ENCODE results near the gene MDFIC.

MDFIC gene

DNA sequence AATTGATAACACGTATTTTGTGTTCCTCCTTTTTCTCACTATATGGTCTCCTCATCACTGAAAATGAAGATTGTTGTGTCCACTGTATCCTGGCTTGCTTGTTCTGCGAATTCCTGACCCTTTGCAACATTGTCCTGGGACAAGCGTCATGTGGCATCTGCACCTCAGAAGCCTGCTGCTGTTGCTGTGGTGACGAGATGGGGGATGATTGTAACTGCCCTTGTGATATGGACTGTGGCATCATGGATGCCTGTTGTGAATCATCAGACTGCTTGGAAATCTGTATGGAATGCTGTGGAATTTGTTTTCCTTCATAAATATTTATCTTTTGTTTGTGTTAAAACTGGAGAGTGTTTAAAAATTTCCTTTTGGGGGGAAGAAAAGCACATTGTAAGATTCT lies 93.7 kb downstream of the MDFIC start:
- peaks cover 0 to 5% of the 10 kb centered on the region in 2 donors for H3K36me3 ChIP-seq (ENCODE audit: control insufficient read depth in 1 of 2, insufficient read depth in 2 of 2, low read length in 2 of 2)
- H3K4me1 ChIP-seq (ENCODE audit: control insufficient read depth in 1 of 2, insufficient read depth in 2 of 2, low read length in 2 of 2): no peaks in the 10 kb centered on the region
- no peaks in the 10 kb centered on the region for H3K27me3 ChIP-seq (ENCODE audit: low read depth, low read length)
- H3K4me3 ChIP-seq (ENCODE audit: low read depth in 1 of 2, low read length in 2 of 2): no peak overlapping the region
- H3K9me3 ChIP-seq (ENCODE audit: control insufficient read depth in 1 of 2, low read length in 2 of 2): no peaks in the 10 kb centered on the region
- no peak overlapping the region for H3K27ac ChIP-seq (ENCODE audit: low read length)

DNA sequence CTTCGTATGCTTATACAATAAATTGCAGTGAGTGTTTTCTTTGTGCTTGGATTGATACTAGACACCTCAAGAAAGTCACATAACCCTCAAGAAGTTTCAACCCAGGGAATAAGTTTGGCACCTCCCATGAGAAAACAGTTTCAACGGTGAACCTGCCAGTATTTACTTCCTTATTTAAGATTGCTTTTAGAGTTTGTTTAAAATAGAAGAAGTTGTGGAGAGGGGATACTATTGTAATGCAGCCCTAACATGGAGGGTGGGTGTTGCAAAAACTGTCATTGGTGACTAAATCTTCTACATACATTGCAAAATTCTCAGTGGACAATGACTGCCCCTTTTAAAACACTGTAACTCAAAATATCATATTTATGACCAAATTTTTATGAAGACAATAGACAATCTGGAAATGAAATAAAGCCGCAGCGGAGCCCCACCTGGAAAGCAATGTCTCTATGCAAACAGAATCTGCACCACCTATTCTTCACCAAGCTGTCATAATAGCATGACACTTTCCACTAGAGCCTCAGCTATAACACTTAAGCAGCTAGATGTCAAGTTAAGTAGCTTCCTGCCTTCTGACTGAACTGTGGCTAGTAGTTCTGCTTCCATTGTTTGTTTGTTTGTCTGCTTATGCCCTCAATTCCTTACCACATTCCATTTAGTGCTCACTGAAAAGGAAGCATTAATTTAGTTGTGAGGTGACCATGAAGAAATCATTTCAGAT lies 98.2 kb downstream of the MDFIC start:
- Histone ChIP-seq H3K4me3 (ENCODE audit: low read depth in 1 of 2, low read length in 2 of 2) (no peak overlapping the region), H3K27me3 (ENCODE audit: low read depth, low read length) (no peaks in the 10 kb centered on the region), H3K4me1 (ENCODE audit: control insufficient read depth in 1 of 2, insufficient read depth in 2 of 2, low read length in 2 of 2) (no peaks in the 10 kb centered on the region), H3K36me3 (ENCODE audit: control insufficient read depth in 1 of 2, insufficient read depth in 2 of 2, low read length in 2 of 2) (peaks cover 0 to 5% of the 10 kb centered on the region in 2 donors), H3K27ac (ENCODE audit: low read length) (no peak overlapping the region), H3K9me3 (ENCODE audit: control insufficient read depth in 1 of 2, low read length in 2 of 2) (no peaks in the 10 kb centered on the region)

DNA sequence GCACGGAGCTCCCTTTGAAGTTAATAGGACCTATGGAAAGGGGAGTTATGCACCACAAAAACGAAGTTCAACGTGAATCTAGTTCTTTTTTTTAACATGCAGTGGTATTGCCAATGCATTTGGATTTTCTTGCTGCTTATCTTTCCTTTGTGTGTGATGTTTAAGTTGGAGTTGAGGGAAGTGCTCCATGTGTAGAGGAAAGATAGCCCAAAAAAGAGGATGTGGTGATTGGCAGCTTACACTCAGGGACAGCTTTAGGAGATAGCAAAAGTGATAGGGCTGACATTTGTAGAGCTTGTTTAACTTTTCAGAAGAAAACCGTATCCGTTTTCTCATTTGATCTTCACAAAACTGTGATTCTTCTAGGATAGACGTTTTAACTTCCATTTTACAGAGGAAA lies 101.3 kb downstream of the MDFIC start:
- H3K4me1 ChIP-seq (ENCODE audit: control insufficient read depth in 1 of 2, insufficient read depth in 2 of 2, low read length in 2 of 2): no peaks in the 10 kb centered on the region
- H3K4me3 ChIP-seq (ENCODE audit: low read depth in 1 of 2, low read length in 2 of 2): no peak overlapping the region
- H3K9me3 ChIP-seq (ENCODE audit: control insufficient read depth in 1 of 2, low read length in 2 of 2): no peaks in the 10 kb centered on the region
- no peaks in the 10 kb centered on the region for H3K27me3 ChIP-seq (ENCODE audit: low read depth, low read length)
- H3K36me3 ChIP-seq (ENCODE audit: control insufficient read depth in 1 of 2, insufficient read depth in 2 of 2, low read length in 2 of 2): no peaks in the 10 kb centered on the region
- H3K27ac ChIP-seq (ENCODE audit: low read length): no peak overlapping the region

DNA sequence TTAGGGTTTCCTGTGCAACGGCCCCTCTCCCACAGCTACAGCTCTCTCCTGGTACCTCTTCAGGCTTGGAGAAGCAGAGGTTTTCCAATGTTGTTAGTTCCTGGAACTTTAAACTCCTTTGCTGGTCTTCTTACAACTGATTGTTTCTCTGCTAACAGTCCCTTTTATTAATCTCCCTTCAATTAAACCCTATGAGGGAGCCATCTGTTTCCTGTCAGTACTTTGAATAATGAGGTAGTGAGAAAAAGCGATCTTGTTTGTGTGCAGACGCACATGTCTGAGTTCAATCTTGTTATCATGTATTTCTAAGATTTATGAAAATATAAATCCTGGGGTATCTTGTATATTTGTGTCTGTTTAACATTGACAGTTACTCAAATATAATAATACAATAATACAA lies 102.4 kb downstream of the MDFIC start:
- no peak overlapping the region for H3K4me3 ChIP-seq (ENCODE audit: low read depth in 1 of 2, low read length in 2 of 2)
- H3K27me3 ChIP-seq (ENCODE audit: low read depth, low read length): no peaks in the 10 kb centered on the region
- no peak overlapping the region for H3K27ac ChIP-seq (ENCODE audit: low read length)
- no peaks in the 10 kb centered on the region for H3K36me3 ChIP-seq (ENCODE audit: control insufficient read depth in 1 of 2, insufficient read depth in 2 of 2, low read length in 2 of 2)
- H3K9me3 ChIP-seq (ENCODE audit: control insufficient read depth in 1 of 2, low read length in 2 of 2): no peaks in the 10 kb centered on the region
- no peaks in the 10 kb centered on the region for H3K4me1 ChIP-seq (ENCODE audit: control insufficient read depth in 1 of 2, insufficient read depth in 2 of 2, low read length in 2 of 2)

DNA sequence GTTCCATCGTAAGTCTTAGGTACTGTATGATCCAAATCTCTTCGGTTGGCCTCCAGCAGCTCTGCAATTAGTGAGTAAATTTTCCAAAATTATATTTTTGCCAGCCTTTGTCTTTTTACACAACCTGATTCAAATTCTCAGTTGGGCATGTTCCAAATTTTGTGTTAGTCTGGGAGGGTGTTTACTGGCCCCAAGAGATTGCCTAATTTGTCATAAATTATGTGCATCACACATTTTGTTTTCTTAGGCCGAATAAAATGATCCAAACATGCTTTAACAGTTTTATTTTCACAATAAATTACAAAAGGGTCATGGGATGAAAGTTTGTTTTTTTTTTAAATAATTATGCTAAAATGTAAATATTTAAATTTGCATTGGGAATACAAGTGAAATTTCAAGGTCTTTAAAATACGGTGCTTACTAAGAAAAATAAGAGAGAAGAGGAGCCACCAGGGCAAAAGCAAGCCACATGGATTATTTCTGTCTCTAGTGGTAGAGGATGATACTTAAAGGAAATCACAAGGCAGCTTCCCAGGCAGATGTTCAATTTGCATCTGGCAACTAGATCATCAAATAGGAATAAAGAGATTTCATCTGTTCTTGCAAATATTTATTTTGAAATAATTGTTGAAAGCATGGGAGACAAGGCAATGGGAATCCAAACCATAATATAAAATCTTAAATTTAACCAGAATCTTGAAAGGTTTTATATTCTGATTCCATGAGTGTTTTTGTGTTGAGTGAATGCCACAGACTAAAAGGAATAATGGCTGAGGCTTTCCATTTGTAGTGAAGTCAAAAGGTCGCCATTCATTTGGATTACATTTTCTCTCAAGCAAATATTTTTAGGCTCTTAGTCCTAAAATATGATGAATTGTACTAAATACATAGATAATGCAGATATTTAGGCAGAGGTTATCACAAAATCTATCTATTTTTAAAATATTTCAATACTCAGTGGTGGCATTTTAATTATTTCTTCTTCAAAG lies 111.1 kb downstream of the MDFIC start:
- Histone ChIP-seq H3K9me3 (ENCODE audit: control insufficient read depth in 1 of 2, low read length in 2 of 2) (no peaks in the 10 kb centered on the region), H3K27ac (ENCODE audit: low read length) (no peak overlapping the region), H3K36me3 (ENCODE audit: control insufficient read depth in 1 of 2, insufficient read depth in 2 of 2, low read length in 2 of 2) (no peaks in the 10 kb centered on the region), H3K4me1 (ENCODE audit: control insufficient read depth in 1 of 2, insufficient read depth in 2 of 2, low read length in 2 of 2) (no peaks in the 10 kb centered on the region), H3K27me3 (ENCODE audit: low read depth, low read length) (no peaks in the 10 kb centered on the region), H3K4me3 (ENCODE audit: low read depth in 1 of 2, low read length in 2 of 2) (no peak overlapping the region)

DNA sequence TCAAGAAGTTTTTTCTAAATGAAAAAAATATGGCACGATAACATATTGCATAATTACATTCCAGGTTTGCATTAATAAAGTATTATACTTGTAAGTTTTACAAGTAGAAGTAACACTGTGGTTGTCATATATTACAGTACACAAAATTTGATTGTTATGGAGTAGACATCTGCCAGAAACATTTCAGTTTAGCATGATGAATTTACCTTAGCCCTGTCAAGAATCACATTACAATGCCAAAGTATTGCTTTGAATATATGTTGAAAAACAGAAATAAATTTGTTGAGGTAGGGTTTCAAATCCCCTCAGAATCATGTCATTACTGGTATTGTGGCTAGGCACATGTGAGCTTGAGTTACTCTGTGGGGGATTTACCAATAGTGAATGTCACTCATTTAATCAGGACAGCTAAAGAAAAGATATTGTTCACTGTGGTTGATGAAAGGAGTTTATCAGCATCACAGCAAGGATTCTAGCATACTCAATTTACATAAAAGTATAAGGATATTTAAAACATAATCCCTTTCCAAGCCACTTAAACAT lies 112.1 kb downstream of the MDFIC start:
- Histone ChIP-seq H3K9me3 (ENCODE audit: control insufficient read depth in 1 of 2, low read length in 2 of 2) (no peaks in the 10 kb centered on the region), H3K27me3 (ENCODE audit: low read depth, low read length) (no peaks in the 10 kb centered on the region), H3K36me3 (ENCODE audit: control insufficient read depth in 1 of 2, insufficient read depth in 2 of 2, low read length in 2 of 2) (no peaks in the 10 kb centered on the region), H3K4me1 (ENCODE audit: control insufficient read depth in 1 of 2, insufficient read depth in 2 of 2, low read length in 2 of 2) (no peaks in the 10 kb centered on the region), H3K4me3 (ENCODE audit: low read depth in 1 of 2, low read length in 2 of 2) (no peak overlapping the region), H3K27ac (ENCODE audit: low read length) (no peak overlapping the region)

DNA sequence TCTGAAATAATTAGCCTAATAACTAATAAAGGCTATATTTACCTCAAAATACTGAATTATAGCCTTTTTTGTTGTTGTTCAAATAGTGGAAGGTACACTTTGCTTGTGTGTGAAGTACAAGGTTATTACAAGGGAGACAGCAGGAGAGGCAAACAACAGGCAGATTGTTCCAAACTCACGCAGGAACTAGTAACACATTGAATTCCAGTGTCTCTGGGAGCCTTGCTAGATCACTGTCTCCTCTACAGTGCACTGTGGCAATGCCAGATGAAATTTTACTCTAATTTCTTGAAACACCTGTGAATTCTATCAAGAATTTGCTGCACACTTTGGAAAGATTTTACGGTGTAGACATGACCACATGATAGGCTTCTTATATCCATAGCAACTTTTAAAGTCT lies 112.6 kb downstream of the MDFIC start:
- no peaks in the 10 kb centered on the region for H3K9me3 ChIP-seq (ENCODE audit: control insufficient read depth in 1 of 2, low read length in 2 of 2)
- no peak overlapping the region for H3K27ac ChIP-seq (ENCODE audit: low read length)
- H3K36me3 ChIP-seq (ENCODE audit: control insufficient read depth in 1 of 2, insufficient read depth in 2 of 2, low read length in 2 of 2): no peaks in the 10 kb centered on the region
- H3K27me3 ChIP-seq (ENCODE audit: low read depth, low read length): no peaks in the 10 kb centered on the region
- H3K4me3 ChIP-seq (ENCODE audit: low read depth in 1 of 2, low read length in 2 of 2): no peak overlapping the region
- H3K4me1 ChIP-seq (ENCODE audit: control insufficient read depth in 1 of 2, insufficient read depth in 2 of 2, low read length in 2 of 2): no peaks in the 10 kb centered on the region

DNA sequence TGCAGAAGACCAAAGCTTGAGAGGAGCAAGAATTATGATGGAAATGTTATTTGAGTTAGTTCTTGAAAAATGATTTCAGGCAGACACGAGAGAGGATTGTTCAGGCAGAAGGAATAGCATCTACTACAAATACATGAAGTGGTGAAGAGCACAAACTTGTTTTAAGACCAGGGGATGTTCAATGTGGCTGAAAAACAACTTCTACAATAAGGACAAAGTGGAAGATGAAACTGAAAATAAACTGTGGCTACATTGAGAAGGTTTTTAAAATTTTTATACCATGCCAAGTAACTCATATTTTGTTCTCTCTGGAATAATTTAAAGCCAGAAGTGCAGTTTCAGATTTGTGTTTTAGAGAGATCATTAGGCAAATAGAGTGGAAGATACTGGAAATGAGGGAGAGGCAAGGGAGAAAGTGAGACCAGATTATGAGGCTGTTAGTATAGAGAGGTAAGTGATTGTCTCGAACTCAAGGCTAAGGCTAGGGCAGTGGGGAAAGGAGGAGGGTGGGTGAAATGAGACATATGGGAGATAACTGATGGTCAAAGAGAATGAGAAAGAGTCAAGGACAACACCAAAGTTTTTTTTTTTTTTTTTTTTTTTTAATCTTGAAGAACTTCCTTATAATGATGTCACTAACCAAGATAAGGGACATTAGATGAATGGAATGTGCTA lies 115.4 kb downstream of the MDFIC start:
- Histone ChIP-seq H3K4me3 (ENCODE audit: low read depth in 1 of 2, low read length in 2 of 2) (no peak overlapping the region), H3K4me1 (ENCODE audit: control insufficient read depth in 1 of 2, insufficient read depth in 2 of 2, low read length in 2 of 2) (no peaks in the 10 kb centered on the region), H3K27me3 (ENCODE audit: low read depth, low read length) (no peaks in the 10 kb centered on the region), H3K27ac (ENCODE audit: low read length) (no peak overlapping the region), H3K36me3 (ENCODE audit: control insufficient read depth in 1 of 2, insufficient read depth in 2 of 2, low read length in 2 of 2) (no peaks in the 10 kb centered on the region), H3K9me3 (ENCODE audit: control insufficient read depth in 1 of 2, low read length in 2 of 2) (no peaks in the 10 kb centered on the region)

DNA sequence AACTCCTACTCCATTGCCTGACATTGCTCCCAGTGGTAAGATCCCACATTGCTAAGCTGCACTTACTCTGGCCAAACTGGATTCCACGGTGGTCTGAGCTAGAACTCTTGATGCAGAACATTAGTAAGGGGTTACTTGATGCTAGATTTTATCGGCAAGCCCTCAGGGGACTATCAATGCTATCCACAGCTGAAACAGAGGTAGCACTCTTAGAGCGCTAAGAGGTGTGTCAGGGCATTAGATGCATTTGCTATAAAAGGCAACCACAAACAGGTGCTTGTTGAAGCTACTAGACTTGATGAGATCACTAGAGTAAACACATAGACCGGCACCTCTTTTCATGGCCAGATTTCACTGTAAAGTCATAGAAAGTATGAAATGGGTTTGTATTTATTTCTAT lies 116.3 kb downstream of the MDFIC start:
- no peaks in the 10 kb centered on the region for H3K4me1 ChIP-seq (ENCODE audit: control insufficient read depth in 1 of 2, insufficient read depth in 2 of 2, low read length in 2 of 2)
- H3K27me3 ChIP-seq (ENCODE audit: low read depth, low read length): no peaks in the 10 kb centered on the region
- H3K36me3 ChIP-seq (ENCODE audit: control insufficient read depth in 1 of 2, insufficient read depth in 2 of 2, low read length in 2 of 2): no peaks in the 10 kb centered on the region
- no peak overlapping the region for H3K4me3 ChIP-seq (ENCODE audit: low read depth in 1 of 2, low read length in 2 of 2)
- H3K27ac ChIP-seq (ENCODE audit: low read length): no peak overlapping the region
- H3K9me3 ChIP-seq (ENCODE audit: control insufficient read depth in 1 of 2, low read length in 2 of 2): no peaks in the 10 kb centered on the region

DNA sequence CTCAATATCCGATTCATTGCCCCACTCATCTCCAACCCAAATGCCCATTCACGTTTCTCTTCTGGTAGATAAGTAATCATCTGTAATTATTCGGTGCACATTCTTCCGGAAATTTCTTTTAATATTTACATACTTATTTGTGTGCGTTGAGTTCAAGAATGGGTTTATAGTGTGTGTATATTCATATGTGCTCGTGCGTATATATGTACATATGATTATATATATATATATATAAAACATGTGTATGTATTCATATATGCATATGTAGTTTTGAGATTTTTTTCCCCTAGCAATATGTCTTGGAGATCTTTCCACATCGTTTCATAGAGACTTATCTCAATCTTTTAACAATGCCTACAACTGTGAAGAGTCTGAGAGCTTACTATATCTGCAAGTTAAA lies 118.2 kb downstream of the MDFIC start:
- Histone ChIP-seq H3K4me3 (ENCODE audit: low read depth in 1 of 2, low read length in 2 of 2) (no peak overlapping the region), H3K27me3 (ENCODE audit: low read depth, low read length) (no peaks in the 10 kb centered on the region), H3K4me1 (ENCODE audit: control insufficient read depth in 1 of 2, insufficient read depth in 2 of 2, low read length in 2 of 2) (no peaks in the 10 kb centered on the region), H3K27ac (ENCODE audit: low read length) (no peak overlapping the region), H3K36me3 (ENCODE audit: control insufficient read depth in 1 of 2, insufficient read depth in 2 of 2, low read length in 2 of 2) (no peaks in the 10 kb centered on the region), H3K9me3 (ENCODE audit: control insufficient read depth in 1 of 2, low read length in 2 of 2) (no peaks in the 10 kb centered on the region)

DNA sequence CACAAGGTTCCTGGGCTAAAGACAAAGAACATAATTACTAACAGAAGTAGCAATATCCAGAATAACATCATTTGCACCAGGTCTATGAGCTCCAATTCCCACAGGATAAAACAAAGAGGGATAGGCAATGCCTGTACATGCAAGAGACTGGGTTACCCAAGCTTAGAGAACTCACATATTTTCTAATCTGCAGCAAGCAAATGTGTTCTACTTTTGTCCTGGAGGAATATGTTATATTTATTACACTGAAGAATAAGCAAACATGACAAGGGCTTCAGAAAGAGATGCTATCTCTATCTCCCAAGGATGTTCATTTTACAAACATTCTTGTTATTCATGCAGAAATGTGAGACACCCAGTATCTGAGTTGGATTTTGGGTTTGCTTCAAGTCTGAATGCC lies 118.6 kb downstream of the MDFIC start:
- H3K36me3 ChIP-seq (ENCODE audit: control insufficient read depth in 1 of 2, insufficient read depth in 2 of 2, low read length in 2 of 2): no peaks in the 10 kb centered on the region
- H3K9me3 ChIP-seq (ENCODE audit: control insufficient read depth in 1 of 2, low read length in 2 of 2): no peaks in the 10 kb centered on the region
- no peak overlapping the region for H3K4me3 ChIP-seq (ENCODE audit: low read depth in 1 of 2, low read length in 2 of 2)
- no peak overlapping the region for H3K27ac ChIP-seq (ENCODE audit: low read length)
- H3K4me1 ChIP-seq (ENCODE audit: control insufficient read depth in 1 of 2, insufficient read depth in 2 of 2, low read length in 2 of 2): no peaks in the 10 kb centered on the region
- H3K27me3 ChIP-seq (ENCODE audit: low read depth, low read length): no peaks in the 10 kb centered on the region
